T-helper 1 cell treated with Interleukin-12 subunit alpha and Interleukin-12 subunit beta and Interleukin-4 antibody, amounts not matched to agents 30 μg/mL and 1 μg/mL, for 36 hours (primary cell): ENCODE data around the gene INTS4.
"Not testable (repeated sequence)": the region's sequence is repeated elsewhere in the genome, so short reads cannot be mapped to it uniquely, and the experiment has no call there.

Experiments
- H3K27ac Mint-ChIP-seq: one replicate; pipeline ENCODE4 v1.8.0; 2021; ENCODE audit warnings: mild to moderate bottlenecking, mixed read lengths
- H3K27me3 Mint-ChIP-seq: one replicate; pipeline ENCODE4 v1.8.0; 2021; ENCODE audit warnings: low read depth, mixed read lengths
- H3K36me3 Mint-ChIP-seq: one replicate; pipeline ENCODE4 v1.8.0; 2021; ENCODE audit warnings: low read depth, mixed read lengths
- H3K4me1 Mint-ChIP-seq: one replicate; pipeline ENCODE4 v1.8.0; 2021; ENCODE audit warnings: low read depth, mixed read lengths
- H3K4me3 Mint-ChIP-seq: one replicate; pipeline ENCODE4 v1.8.0; 2021; ENCODE audit warnings: mild to moderate bottlenecking, moderate library complexity, mixed read lengths
- H3K9me3 Mint-ChIP-seq: one replicate; pipeline ENCODE4 v1.8.0; 2021; ENCODE audit warnings: mixed read lengths

The INTS4 gene

GRCh38 chr11:77857906-77858457 is 136.5 kb downstream of the INTS4 start:
- not testable (repeated sequence) for H3K4me3 Mint-ChIP-seq, H3K4me1 Mint-ChIP-seq, H3K27me3 Mint-ChIP-seq, H3K27ac Mint-ChIP-seq
- Mint-ChIP-seq H3K36me3 (peaks cover 21% of the 10 kb centered on the region), H3K9me3 (peaks cover 15% of the 10 kb centered on the region)

DNA sequence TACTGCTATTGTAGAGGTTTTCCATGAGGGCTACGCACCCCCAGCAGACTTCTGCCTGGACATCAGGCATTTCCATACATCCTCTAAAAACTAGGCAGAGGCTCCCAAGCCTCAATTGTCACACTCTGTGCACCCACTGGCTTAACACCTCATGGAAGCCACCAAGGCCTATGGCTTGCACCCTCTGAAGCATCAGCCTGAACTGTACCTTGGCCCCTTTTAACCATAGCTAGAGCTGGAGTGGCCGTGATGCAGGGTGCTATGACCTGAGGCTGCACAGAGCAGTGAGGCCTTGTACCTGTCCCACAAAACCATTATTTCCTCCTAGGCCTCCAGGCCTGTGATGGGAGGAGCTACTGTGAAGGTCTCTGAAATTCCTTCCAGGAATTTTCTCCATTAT is 139.6 kb downstream of the INTS4 start:
- no peaks in the 10 kb centered on the region for H3K4me1 Mint-ChIP-seq
- H3K9me3 Mint-ChIP-seq = peaks cover 16% of the 10 kb centered on the region
- H3K4me3 Mint-ChIP-seq = no peak overlapping the region
- H3K27me3 Mint-ChIP-seq = no peaks in the 10 kb centered on the region
- H3K36me3 Mint-ChIP-seq = peaks cover 25% of the 10 kb centered on the region
- no peak overlapping the region for H3K27ac Mint-ChIP-seq

DNA sequence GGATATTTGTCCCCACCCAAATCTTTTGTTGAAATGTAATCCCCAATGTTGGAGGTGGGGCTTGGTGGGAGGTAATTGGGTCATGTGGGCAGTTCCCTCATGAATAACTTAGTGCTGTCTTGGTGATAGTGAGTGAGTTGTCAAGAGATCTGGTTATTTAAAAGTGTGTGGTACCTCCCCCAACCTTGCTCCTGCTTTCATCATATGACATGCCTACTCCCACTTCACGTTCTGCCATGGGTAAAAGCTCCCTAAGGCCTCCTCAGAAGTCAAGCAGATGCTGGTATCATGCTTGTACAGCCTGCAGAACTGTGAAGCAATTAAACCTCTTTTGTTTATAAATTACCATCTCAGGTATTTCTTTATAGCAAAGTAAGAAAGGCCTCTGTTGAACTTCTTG is 143.0 kb downstream of the INTS4 start:
- Mint-ChIP-seq H3K4me3 (no peak overlapping the region), H3K4me1 (no peaks in the 10 kb centered on the region), H3K36me3 (peaks cover 24% of the 10 kb centered on the region), H3K9me3 (peaks cover 12% of the 10 kb centered on the region), H3K27me3 (no peaks in the 10 kb centered on the region), H3K27ac (no peak overlapping the region)

GRCh38 chr11:77843700-77844099 is 150.8 kb downstream of the INTS4 start:
- not testable (repeated sequence) for H3K4me1 Mint-ChIP-seq

DNA sequence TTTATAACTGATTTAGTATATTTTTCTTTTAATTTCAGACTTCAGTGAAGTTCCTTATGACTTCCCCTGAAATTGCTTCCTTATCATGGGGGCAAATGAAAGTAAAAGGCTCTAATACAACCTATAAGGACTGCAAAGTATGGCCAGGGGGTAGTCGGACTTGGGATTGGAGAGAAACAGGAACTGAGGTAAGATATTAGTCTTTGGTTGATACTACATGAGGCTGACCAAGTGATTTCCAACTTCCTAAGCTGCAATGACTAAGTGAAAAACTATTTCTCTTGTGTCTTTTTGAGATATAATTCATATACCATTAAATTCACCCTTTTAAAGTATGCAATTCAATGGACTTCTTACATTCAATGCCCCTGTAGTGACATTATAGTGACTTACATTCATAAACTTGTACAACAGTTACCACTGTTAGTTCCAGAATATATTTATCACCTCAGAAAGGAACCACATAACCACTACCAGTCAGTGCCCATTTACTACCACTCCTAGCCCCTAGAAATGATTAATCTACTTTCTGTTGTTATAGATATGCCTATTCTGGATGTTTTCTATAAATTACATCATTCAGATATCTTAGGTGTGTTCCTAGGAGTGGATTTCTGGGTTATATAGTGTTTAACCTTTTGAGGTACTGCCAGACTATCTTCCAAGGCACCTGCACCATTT is 151.9 kb downstream of the INTS4 start:
- Mint-ChIP-seq H3K36me3 (peaks cover 24% of the 10 kb centered on the region), H3K27ac (no peak overlapping the region), H3K4me3 (no peak overlapping the region), H3K4me1 (no peaks in the 10 kb centered on the region), H3K9me3 (peaks cover 16% of the 10 kb centered on the region), H3K27me3 (no peaks in the 10 kb centered on the region)

More at GRCh38 chr11:77843700-77844099, 150.8 kb downstream of the INTS4 start:
- H3K27ac Mint-ChIP-seq, H3K27me3 Mint-ChIP-seq, H3K4me3 Mint-ChIP-seq: not testable (repeated sequence)
- Mint-ChIP-seq H3K9me3 (peaks cover 16% of the 10 kb centered on the region), H3K36me3 (peaks cover 24% of the 10 kb centered on the region)

DNA sequence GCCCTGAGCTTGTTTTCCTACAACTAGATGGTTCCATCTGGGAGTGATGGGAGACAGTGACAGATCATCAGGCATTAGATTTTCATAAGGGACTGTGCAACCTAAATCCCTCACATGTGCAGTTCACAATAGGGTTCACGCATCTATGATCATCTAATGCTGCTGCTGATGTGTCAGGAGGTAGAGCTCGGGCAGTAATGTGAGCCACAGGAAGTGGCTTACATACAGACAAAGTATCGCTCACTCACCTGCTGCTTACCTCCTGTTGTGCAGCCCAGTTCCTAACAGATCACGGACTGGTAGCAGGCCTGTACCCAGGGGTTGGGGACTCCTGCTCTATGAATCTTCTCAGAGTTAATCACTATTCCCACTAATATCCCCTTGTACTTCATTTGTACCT is 161.2 kb downstream of the INTS4 start:
- no peak overlapping the region for H3K27ac Mint-ChIP-seq
- H3K4me3 Mint-ChIP-seq = no peak overlapping the region
- H3K27me3 Mint-ChIP-seq = no peaks in the 10 kb centered on the region
- no peaks in the 10 kb centered on the region for H3K9me3 Mint-ChIP-seq
- no peaks in the 10 kb centered on the region for H3K4me1 Mint-ChIP-seq
- no peaks in the 10 kb centered on the region for H3K36me3 Mint-ChIP-seq

GRCh38 chr11:77828926-77829325 is 165.5 kb downstream of the INTS4 start:
- no peaks in the 10 kb centered on the region for H3K9me3 Mint-ChIP-seq
- no peaks in the 10 kb centered on the region for H3K27me3 Mint-ChIP-seq
- H3K4me1 Mint-ChIP-seq = peaks cover under 1% of the 10 kb centered on the region
- no peak overlapping the region for H3K4me3 Mint-ChIP-seq
- no peak overlapping the region for H3K27ac Mint-ChIP-seq
- no peaks in the 10 kb centered on the region for H3K36me3 Mint-ChIP-seq
